Left hindlimb (tissue), 1 donor: ENCODE results near the gene RALGPS1.
A peak's percentile ranks its signal among the peaks of the same experiment; 100 is the strongest.
"Not testable (repeated sequence)": the region's sequence is repeated elsewhere in the genome, so short reads cannot be mapped to it uniquely, and the experiment has no call there.

Experiments used
- DNase-seq: peaks from one replicate; pipeline ENCODE4 v3.0.0-alpha.2; 2018

The RALGPS1 gene

GRCh38 chr9:127142931-127143464 lies 228.4 kb downstream of the RALGPS1 start:
- DNase-seq, result no peak

GRCh38 chr9:127143920-127144465 lies 229.4 kb downstream of the RALGPS1 start:
- DNase-seq, result no peak

- no peak for DNase-seq
Observed at GRCh38 chr9:127144670-127145445, 230.3 kb downstream of the RALGPS1 start.

GRCh38 chr9:127146841-127147240 lies 232.3 kb downstream of the RALGPS1 start:
- not testable (repeated sequence) for DNase-seq

GRCh38 chr9:127147251-127147650 lies 232.7 kb downstream of the RALGPS1 start:
- no peak for DNase-seq

GRCh38 chr9:127148014-127148413 lies 233.4 kb downstream of the RALGPS1 start:
- DNase-seq, result no peak

GRCh38 chr9:127149010-127149409 lies 234.4 kb downstream of the RALGPS1 start:
- DNase-seq, result no peak

- no peak for DNase-seq
Observed at GRCh38 chr9:127149463-127150390, 235.1 kb downstream of the RALGPS1 start.

- DNase-seq, result no peak
Observed at GRCh38 chr9:127153501-127153900, 238.9 kb downstream of the RALGPS1 start.

GRCh38 chr9:127154003-127154389 lies 239.4 kb downstream of the RALGPS1 start:
- no peak for DNase-seq

GRCh38 chr9:127154390-127155191 lies 240.0 kb downstream of the RALGPS1 start:
- DNase-seq, result peak; percentile 92

GRCh38 chr9:127155314-127155960 lies 240.9 kb downstream of the RALGPS1 start:
- DNase-seq, result no peak

- no peak for DNase-seq
Observed at GRCh38 chr9:127158786-127159324, 244.3 kb downstream of the RALGPS1 start.

GRCh38 chr9:127159325-127159801 lies 244.8 kb downstream of the RALGPS1 start:
- DNase-seq, result no peak

- no peak for DNase-seq
Observed at GRCh38 chr9:127159949-127160610, 245.5 kb downstream of the RALGPS1 start.

- no peak for DNase-seq
Observed at GRCh38 chr9:127161081-127161624, 246.6 kb downstream of the RALGPS1 start.

GRCh38 chr9:127162046-127162863 lies 247.7 kb downstream of the RALGPS1 start:
- no peak for DNase-seq

GRCh38 chr9:127162864-127163365 lies 248.3 kb downstream of the RALGPS1 start:
- DNase-seq, result no peak

GRCh38 chr9:127163409-127163808 lies 248.8 kb downstream of the RALGPS1 start:
- no peak for DNase-seq
